DMS153 (cell line): Measurements from ENCODE around the gene GNB3.
"Not testable (repeated sequence)": the region's sequence is repeated elsewhere in the genome, so short reads cannot be mapped to it uniquely, and the experiment has no call there.

ENCODE experiments used
- DNase-seq: peaks from one replicate; lab custom pipeline; 2025; lab: John Stamatoyannopoulos, UW

The GNB3 gene

DNA sequence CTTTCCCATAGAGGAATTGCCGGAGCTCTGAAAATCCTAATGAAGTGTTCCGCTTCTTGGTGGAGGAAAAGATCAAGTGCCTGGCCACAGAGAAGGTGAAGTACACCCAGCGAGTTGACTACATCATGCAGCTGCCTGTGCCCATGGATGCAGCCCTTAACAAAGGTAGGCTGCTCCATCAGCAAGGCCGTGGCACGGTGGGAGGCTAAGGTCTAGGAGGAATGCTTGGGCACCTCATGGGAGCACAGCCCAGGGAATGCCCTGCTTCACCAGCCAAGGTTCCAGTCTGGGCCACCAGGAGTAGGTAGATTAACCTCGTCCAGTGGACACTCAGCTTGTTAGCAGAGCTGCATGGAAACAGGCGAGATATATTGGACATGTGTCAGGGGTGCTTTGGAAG lies 20.2 kb downstream of the GNB3 start:
- no peak for DNase-seq

DNA sequence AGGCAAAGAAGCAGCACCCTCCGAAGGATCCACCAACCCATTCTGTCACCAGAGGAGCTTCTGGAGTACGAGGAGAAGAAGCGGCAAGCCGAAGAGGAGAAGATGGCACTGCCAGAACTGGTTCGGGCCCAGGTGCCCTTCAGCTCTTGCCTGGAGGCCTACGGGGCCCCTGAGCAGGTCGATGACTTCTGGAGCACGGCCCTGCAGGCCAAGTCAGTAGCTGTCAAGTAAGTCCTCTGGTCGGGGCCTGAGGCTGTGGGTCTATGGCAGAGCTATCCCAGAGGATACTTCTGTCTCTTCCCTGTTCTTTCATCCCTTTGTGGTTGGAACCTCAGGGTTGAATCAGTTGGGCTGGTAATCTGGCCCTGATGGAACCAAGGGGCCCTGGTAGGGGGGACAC lies 20.7 kb downstream of the GNB3 start:
- DNase-seq = no peak

DNA sequence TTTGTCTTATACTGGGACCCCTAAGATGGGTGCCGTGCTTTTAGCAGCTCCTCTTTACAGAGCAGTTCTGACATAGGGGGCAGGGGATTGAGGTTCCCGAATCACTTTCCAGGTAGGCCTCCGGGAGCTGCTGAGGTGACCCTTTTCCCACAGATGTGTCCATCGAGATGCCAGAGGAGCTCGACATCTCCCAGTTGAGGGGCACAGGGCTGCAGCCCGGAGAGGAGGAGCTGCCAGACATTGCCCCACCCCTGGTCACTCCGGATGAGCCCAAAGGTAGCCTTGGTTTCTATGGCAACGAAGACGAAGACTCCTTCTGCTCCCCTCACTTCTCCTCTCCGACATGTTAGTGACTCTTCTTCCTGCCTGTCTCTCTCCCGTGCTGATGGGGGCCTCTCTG lies 22.3 kb downstream of the GNB3 start:
- DNase-seq = no peak

DNA sequence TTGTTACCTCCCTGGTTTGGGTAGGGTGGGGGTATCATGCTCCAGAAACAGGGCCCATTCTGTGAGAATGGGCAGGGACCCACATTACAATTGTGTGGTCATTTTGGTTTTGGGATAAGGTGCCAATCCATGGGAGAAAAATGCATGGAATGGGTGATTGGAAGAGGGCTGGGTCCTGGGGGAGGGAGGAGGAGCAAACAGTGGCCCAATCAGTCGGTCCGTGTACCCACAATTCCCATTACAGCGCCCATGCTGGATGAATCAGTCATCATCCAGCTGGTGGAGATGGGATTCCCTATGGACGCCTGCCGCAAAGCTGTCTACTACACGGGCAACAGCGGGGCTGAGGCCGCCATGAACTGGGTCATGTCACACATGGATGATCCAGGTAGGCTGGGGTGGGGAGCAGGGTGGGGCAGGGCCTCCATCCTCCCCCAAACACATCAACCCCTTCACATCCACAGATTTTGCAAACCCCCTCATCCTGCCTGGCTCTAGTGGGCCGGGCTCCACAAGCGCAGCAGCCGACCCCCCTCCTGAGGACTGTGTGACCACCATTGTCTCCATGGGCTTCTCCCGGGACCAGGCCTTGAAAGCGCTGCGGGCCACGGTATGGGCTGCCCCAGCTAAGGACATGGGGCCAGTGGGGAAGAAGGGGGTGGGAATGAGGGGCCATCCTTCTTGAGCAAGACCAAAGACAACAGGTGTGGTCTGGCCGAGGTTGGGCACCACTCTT lies 23.0 kb downstream of the GNB3 start:
- no peak for DNase-seq

DNA sequence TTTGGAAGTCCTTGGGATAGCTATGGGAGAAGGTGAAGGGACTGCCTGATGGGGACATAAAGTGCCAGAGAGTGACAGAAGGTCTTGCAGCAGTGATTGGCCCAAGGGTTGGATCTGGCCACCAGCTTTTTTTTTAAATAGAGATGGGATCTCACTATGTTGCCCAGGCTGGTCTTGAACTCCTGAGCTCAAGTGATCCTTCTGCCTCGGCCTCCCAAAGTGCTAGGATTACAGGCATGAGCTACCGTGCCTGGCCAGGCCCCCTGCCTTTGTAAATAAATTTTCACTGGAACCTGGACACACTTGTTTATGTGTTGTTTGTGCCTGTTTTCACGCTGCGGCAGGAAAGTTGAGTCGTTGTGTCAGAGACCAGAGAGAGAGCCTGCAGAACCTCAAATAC lies 24.6 kb downstream of the GNB3 start:
- not testable (repeated sequence) for DNase-seq

DNA sequence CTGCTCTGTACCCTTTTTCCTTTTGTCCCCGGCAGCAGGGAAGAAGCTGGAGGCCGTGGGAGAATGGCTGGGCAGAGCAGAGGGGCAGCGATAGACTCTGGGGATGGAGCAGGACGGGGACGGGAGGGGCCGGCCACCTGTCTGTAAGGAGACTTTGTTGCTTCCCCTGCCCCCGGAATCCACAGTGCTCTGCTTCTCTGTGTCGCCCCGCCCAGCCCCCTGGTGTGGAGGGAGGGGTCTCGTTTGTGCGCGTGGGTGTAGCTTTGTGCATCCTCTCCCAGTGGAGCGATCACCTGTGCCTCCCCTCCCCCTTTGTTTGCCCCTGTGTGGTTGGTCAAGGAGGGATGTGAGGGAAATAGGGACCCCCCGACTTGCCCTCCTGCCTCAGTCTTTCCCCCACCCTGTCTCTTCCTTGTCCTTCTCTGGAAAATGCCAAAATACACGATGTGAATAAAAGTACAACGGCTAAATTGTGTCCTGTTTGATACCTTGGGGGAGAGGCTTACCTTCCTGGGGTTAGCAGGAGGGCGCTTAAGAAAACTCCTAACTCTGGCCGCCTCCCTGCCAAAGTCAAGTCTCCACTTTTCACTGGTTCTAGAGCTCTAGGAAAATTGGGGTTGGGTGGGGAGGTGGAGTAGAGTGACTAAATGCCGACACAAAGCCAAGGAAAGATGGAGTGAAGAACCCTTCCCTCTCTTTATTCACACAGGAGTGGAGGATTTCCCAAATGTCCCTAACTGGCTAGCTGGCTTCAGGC lies 25.6 kb downstream of the GNB3 start:
- DNase-seq = no peak

DNA sequence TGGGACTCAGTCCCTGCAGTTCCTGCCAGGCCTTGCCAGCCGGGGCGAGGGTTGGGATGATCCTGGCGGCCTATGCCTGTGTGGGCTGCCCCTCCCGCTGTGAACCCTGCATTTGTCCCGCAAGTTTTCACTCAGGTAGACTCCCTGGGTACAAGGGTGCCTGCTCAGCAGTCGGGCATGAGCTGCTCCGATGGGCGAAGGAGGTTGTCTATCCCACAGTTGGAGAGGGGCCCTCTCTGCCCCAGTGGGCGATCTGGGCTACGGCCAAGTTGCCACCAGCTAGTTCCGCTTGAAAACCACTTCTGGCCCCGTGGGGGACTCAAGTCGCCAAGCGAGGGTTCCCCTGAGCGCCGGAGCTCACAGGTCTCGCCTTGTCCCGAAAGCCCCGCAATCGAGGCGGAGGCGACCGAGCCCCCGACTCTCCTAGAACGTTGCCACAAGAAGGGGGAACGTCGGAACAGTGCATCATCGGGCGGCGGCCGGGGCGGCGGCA lies 26.2 kb downstream of the GNB3 start:
- no peak for DNase-seq

DNA sequence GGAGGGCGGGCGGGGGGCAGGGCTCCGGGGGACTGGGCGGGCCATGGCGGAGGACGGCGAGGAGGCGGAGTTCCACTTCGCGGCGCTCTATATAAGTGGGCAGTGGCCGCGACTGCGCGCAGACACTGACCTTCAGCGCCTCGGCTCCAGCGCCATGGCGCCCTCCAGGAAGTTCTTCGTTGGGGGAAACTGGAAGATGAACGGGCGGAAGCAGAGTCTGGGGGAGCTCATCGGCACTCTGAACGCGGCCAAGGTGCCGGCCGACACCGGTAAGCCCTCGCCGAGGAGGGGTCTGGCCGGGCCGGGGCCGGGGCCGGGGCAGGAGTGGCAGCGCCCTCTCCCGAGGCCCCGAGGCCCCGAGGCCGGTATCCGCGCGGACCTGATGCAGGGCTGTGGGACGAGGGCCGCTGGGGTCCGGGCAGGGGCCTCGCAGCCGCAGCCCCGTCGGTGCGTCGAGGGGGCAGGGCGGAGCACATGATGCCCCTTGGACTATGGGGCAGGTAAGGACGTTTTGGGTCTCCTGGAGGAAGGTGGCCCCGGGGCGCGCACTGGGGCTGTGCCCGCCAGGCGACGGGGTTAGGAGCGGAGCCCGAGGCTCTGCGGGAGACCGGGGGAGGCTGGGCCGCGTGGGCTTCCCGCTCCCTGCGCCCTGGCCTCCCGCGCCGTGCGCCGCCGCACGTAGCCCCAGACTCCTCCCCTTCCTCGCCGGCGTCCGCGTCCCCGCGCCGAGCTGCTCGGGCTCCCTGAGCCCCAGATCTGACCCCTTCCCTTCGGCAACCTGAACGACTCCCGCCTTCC lies 26.9 kb downstream of the GNB3 start, which contains the start of gene TPI1:
TPI1 (plus strand) TSS at position 119 of the 798 bp plus-strand sequence; CDS start at position 155, 36 bp downstream.
- peak; percentile 27 for DNase-seq

DNA sequence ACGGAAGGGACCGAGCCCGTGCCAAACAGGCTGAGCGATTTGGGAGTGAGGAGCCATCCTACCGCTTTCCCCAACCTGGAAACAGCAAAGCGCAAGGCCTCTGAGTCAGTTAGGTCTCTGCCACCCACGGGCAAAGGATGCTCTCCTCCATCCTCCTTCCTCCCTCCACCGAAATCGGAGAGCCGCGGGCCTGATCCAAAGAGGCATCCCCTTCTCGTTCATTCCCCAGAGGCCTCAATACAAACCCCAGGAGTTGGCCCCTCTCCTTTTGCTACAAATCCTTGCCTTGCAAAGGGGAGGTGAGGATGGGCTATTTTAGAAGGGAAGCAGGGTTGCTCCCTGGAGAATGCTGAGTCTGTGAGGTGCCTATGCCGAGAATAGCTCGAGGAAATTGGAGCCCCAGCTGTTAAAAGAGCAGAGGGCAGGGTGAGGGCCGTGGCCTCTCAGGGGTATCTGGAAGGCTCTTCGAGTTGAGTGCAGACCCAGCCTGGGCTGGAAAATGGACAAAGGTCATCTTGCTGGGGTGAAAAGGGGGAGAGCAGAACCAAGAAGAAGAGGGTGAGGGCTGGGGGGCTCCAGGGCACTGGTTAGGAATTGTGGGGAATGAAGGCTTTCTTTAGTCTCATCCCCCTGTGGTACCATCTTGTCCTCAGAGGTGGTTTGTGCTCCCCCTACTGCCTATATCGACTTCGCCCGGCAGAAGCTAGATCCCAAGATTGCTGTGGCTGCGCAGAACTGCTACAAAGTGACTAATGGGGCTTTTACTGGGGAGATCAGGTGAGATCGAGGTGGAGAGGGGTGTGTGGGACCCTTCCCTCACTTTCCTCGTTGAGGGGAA lies 27.7 kb downstream of the GNB3 start:
- no peak for DNase-seq

DNA sequence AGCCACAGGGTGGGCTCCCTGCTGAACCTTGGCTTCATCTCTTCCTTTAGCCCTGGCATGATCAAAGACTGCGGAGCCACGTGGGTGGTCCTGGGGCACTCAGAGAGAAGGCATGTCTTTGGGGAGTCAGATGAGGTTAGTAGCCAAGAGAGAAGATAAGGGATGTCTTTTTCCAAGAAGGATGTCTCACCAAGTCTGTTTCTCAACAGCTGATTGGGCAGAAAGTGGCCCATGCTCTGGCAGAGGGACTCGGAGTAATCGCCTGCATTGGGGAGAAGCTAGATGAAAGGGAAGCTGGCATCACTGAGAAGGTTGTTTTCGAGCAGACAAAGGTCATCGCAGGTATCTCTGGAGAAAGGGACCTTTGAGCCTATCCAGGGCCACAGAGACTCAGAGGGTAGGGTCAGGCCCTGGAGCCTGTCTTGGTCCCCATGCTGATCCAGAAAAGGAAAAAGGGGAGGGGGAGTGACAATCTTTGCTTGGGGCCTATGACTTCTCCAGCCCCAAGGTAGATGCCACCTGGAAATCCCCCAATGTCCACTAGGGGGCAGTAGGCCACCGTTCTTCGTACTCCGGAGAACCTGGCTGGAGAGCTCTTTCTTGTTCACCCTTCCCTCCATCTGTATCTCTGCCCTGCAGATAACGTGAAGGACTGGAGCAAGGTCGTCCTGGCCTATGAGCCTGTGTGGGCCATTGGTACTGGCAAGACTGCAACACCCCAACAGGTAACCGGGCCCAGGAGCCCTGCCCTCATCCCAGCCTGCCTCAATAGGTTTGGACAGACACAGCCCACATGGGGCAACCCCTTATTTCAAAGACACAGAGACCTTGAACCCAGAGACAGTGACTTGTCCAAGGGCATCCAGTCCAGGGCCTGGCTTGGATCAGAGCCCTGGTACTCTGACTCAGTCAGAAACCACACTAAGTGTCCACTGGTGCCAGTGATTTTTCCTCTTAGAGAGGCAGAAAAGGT lies 28.6 kb downstream of the GNB3 start:
- peak; percentile 52 for DNase-seq

DNA sequence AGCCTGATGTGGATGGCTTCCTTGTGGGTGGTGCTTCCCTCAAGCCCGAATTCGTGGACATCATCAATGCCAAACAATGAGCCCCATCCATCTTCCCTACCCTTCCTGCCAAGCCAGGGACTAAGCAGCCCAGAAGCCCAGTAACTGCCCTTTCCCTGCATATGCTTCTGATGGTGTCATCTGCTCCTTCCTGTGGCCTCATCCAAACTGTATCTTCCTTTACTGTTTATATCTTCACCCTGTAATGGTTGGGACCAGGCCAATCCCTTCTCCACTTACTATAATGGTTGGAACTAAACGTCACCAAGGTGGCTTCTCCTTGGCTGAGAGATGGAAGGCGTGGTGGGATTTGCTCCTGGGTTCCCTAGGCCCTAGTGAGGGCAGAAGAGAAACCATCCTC lies 29.6 kb downstream of the GNB3 start:
- not testable (repeated sequence) for DNase-seq

DNA sequence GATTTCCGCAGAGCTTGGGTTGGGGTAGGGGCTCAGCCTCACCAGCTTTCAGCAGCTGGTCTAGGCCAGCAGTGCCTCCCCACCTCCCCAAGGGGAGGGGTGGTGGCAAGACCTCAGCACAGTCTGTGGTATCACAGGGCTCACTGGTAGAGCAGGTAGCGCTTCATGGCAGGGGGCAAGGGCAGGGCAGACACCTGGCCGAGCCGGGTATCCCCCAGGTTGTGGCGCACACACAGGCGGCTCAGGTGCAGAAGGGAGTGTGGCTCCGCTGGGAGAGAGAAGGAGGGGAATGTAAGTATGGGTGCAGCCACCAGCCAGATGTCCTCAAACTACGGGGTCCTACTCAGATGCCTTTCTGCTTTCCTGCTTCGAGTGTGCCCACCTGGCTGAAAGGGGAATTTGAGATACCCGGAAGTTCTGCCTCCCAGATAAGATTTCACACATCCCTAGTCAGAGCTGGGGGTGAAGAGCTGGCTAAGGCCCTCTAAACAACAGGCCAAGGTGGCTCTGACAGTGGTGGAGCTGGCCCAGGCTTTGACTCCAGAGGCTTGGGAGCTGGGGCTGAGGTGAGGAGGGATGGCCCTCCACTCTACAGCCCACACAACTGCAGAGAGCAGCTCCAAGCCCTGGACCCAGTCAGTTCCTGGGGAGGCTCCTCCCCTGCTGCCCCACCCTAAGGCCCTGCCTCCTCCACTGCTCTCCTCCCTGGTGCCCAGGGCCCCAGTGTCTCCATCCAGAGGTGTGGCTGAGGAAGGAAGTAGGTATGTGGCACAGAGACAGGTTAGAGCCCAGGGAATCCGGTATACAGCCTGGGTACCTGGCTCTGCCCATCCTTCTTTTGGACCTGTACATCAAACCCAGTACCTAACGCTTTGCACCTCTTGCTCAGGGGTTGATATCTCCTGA lies 30.6 kb downstream of the GNB3 start:
- peak; percentile 35 for DNase-seq

DNA sequence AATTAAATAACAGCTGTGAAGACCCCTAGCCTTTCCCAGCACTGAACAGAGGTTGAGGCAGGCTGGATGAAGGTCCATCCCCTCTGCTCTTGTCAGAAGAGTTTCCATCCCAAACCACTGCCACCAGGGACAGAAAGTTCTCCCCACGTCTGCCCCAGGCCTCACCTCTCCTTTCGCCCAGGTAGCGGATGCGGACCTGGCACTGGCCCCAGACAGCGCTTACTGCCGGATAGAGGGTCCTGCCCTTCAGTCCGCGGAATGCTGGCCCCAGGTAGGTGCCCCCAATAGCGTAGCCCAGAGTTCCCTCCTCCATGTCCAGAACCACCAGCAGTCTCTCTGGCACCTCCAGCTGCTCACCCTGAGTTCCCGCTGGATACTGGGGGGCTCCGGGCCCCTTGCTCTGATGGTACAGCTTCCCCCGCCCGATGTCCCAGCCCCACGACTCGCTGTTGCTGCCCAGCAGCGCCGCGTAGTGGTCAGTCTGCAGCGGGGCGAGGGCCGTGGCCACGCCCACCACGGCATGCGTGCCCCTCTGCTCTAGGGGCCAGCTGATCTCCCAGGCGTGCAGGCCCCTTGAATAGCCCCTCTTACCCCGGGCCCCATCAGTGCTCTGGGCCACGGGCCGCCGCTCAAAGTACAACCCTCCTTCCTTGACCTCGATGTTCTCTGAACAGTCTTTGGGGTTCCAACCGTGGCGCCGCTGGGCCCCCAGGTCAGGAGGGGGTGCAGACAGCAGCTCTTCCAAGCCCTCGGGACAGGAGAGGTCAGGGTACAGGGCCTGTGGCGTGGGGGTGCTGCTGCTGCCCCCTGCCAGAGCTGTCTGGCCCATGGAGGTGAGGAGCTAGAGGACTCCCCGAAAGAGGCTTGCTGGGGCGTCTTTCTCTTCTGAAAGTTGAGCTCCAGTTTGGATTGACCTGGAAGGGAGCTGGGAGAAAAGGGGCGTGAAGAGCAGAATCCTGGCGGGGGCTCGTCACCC lies 31.6 kb downstream of the GNB3 start:
- DNase-seq = peak; percentile 40

DNA sequence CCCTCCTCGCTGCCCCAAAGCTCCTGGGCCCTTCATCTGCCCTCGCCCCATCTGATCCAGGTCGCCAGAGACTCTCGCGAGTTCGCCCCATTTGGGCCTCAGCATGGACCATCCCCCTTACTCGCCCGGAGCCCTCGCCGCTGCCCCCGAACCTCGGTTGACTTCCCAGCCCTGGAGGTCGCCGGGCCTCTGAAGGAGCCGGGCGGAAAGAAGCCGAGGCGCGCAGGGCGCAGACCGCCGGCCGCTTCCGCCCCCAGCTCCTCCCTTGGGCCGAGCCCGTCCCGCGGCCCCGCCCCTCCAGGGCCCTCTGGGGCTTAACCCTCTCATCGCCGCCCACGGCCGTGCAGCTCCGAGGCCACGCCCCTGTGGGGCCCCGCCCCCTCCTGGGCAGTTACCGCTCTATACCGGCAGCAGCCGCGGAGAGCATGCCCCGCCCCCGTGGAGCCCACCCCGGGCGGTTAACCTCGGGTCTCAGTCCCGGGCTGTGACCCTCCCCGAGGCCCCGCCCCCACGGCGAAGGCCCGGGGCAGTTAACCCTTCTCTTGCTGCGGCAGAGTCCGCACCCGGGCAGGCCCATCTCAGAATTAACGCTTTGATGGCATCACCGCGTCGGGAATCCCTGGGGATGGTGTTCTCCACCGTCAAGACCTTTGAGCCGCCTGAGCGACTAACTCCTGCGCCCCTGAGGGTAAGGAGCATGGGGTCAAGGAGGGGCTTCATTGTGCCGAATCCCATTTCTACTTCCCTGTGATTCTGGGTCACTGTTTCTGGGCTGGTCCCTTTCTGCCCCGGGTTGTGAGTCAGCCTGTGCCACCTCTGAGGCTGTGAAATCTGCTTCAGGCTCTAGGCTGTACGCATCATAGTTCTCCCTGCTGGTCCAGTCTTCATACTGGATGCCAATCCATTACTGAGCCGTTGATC lies 32.6 kb downstream of the GNB3 start, which contains the start of gene SPSB2:
SPSB2 (minus strand) TSS at position 210 of the 921 bp plus-strand sequence. CDS start 402 bp downstream, outside the sequence.
- DNase-seq = peak; percentile 93

DNA sequence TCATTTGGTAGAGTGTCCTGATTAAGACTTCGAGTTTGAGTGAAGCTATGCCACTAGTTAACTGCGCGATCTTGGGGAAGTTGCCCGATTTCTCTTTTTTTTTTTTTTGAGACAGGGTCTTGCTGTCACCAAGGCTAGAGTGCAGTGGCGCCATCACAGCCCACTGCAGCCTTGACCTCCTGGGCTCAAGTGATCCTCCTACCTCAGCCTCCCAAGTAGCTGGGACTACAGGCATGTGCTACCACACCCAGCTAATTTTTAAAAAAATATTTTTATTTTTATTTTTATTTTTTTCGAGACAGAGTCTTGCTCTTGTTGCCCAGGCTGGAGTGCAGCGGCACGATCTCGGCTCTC lies 33.3 kb downstream of the GNB3 start:
- DNase-seq = not testable (repeated sequence)

DNA sequence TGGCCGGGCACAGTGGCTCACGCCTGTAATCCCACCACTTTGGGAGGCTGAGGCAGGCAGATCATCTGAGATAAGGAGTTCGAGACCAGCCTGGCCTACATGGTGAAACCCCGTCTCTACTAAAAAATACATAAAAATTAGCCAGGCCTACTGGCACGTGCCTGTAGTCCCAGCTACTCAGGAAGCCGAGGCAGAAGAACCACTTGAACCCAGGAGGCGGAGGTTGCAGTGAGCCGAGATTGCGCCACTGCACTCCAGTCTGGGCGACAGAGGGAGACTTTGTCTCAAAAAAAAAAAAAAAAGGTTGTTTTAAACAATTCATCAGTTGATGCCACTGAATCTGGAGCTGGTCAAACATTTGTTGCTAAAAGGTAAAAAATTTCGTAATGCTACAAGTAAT lies 39.1 kb downstream of the GNB3 start:
- not testable (repeated sequence) for DNase-seq

DNA sequence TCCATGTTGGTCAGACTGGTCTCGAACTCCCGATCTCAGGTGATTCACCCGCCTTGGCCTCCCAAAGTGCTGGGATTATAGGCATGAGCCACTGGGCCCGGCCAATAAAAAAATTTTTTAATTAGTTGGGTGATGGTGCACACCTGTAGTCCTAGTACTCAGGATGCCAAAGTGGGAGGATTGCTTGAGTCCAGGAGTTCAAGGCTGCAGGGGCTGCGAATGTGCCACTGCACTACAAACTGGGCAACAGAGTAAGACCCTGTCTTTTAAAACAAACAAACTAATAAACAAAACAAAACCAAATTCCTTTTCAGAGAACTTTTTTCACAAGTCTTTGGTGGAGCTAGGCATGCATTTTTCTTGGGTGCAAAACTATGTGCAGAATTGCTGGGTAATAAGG lies 42.5 kb downstream of the GNB3 start:
- no peak for DNase-seq
